SK-N-MC (cell line): ENCODE data around the gene CALN1.

Experiments used
- EZH2 ChIP-seq: fragments of 200-600 bp; sonication (generic); IDR thresholded peaks from one replicate; pipeline ENCODE4 v1.6.1; 2017; ENCODE audit warnings: antibody characterized with exemption
- FOXP2 ChIP-seq: optimal IDR thresholded peaks from 2 replicates; pipeline ENCODE3; 2011; ENCODE audit warnings: mild to moderate bottlenecking, moderate library complexity; ENCODE audit not compliant: insufficient read depth; ENCODE audit errors: extremely low read length, control extremely low read depth
- POLR2AphosphoS5 ChIP-seq: IDR thresholded peaks from 2 replicates; pipeline ENCODE4 v1.6.1; 2012; ENCODE audit warnings: mild to moderate bottlenecking, low read depth, low read length, borderline replicate concordance

- TF ChIP-seq EZH2 (no peak), POLR2AphosphoS5 (no peak), FOXP2 (no peak)
These were observed 23.2 kb upstream of the CALN1 start for GRCh38 chr7:72435366-72435765.
